Activated CD4-positive, alpha-beta T cell treated with anti-CD3 and anti-CD28 coated beads, Interleukin-2, amount 10 ng/mL, durations not matched to agents 7 days and 5 days (primary cell): ENCODE measurements around the gene FARP1. TPM values are rescaled to one million over a fixed set of nuclear protein-coding genes. Genes with fewer than 3 reads are reported as not detected.

Experiments
- CTCF ChIA-PET: fragments of 350-600 bp; sonication (Branson Sonifier 250); formaldehyde crosslinking; loops from one replicate; lab custom pipeline; 2021; ENCODE audit warnings: antibody characterized with exemption; lab: Charles Lee
- POLR2A ChIA-PET: fragments of 350-600 bp; sonication (Branson Sonifier 250); formaldehyde crosslinking; loops from one replicate; lab custom pipeline; 2021; ENCODE audit warnings: antibody characterized with exemption; lab: Charles Lee
- DNase-seq: peaks from one replicate; pipeline ENCODE4 v3.0.0-alpha.2; 2020
- H3K27ac Mint-ChIP-seq: one replicate; pipeline ENCODE4 v1.8.0; 2021; ENCODE audit warnings: mild to moderate bottlenecking, moderate library complexity, mixed read lengths
- H3K27me3 Mint-ChIP-seq: one replicate; pipeline ENCODE4 v1.8.0; 2021; ENCODE audit warnings: mixed read lengths
- H3K36me3 Mint-ChIP-seq: one replicate; pipeline ENCODE4 v1.8.0; 2021; ENCODE audit warnings: low read depth, mixed read lengths
- H3K4me1 Mint-ChIP-seq: one replicate; pipeline ENCODE4 v1.8.0; 2021; ENCODE audit warnings: mixed read lengths
- H3K4me3 Mint-ChIP-seq: one replicate; pipeline ENCODE4 v1.8.0; 2021; ENCODE audit warnings: mild to moderate bottlenecking, moderate library complexity, mixed read lengths
- H3K9me3 Mint-ChIP-seq: one replicate; pipeline ENCODE4 v1.8.0; 2021; ENCODE audit warnings: mixed read lengths
- total RNA-seq, 2 experiments: library from RNA; stranded (reverse); gene quantifications; one replicate each; pipeline ENCODE4 v1.2.3, GENCODE V29; 2021

Gene FARP1
- total RNA-seq, 2 experiments from 2014 or later = 0.67 to 1.0 TPM

GRCh38 chr13:98187155-98187964, 44.5 kb downstream of the FARP1 start:
- CTCF ChIA-PET = no interaction called here
- no peak overlapping the region for H3K4me3 Mint-ChIP-seq
- no peak overlapping the region for H3K27ac Mint-ChIP-seq

GRCh38 chr13:98187965-98188261, 45.0 kb downstream of the FARP1 start:
- H3K36me3 Mint-ChIP-seq = no peaks in the 10 kb centered on the region
- CTCF ChIA-PET = no interaction called here
- peaks cover 2% of the 10 kb centered on the region for H3K27me3 Mint-ChIP-seq
- POLR2A ChIA-PET = no interaction called here
- H3K4me3 Mint-ChIP-seq = no peak overlapping the region
- DNase-seq = no peak
- no peaks in the 10 kb centered on the region for H3K4me1 Mint-ChIP-seq
- no peaks in the 10 kb centered on the region for H3K9me3 Mint-ChIP-seq
- H3K27ac Mint-ChIP-seq = no peak overlapping the region

More at GRCh38 chr13:98187155-98187964, 44.5 kb downstream of the FARP1 start:
- Mint-ChIP-seq H3K9me3 (no peaks in the 10 kb centered on the region), H3K4me1 (no peaks in the 10 kb centered on the region), H3K36me3 (no peaks in the 10 kb centered on the region), H3K27me3 (peaks cover 2% of the 10 kb centered on the region)
- no peak for DNase-seq
- POLR2A ChIA-PET = no interaction called here

- ChIA-PET POLR2A (no interaction called here), CTCF (no interaction called here)
- Mint-ChIP-seq H3K4me1 (no peaks in the 10 kb centered on the region), H3K9me3 (no peaks in the 10 kb centered on the region), H3K27ac (no peak overlapping the region), H3K36me3 (no peaks in the 10 kb centered on the region), H3K4me3 (no peak overlapping the region), H3K27me3 (no peaks in the 10 kb centered on the region)
- DNase-seq = no peak
Measured at GRCh38 chr13:98188544-98189166, 45.8 kb downstream of the FARP1 start.

- Mint-ChIP-seq H3K4me1 (no peaks in the 10 kb centered on the region), H3K27me3 (no peaks in the 10 kb centered on the region), H3K27ac (no peak overlapping the region), H3K36me3 (no peaks in the 10 kb centered on the region), H3K9me3 (no peaks in the 10 kb centered on the region), H3K4me3 (no peak overlapping the region)
- no peak for DNase-seq
- ChIA-PET POLR2A (no interaction called here), CTCF (no interaction called here)
Measured at GRCh38 chr13:98189841-98190505, 47.1 kb downstream of the FARP1 start.

- no peak overlapping the region for H3K27ac Mint-ChIP-seq
- DNase-seq = no peak
- no peaks in the 10 kb centered on the region for H3K27me3 Mint-ChIP-seq
- H3K4me3 Mint-ChIP-seq = no peak overlapping the region
- ChIA-PET POLR2A (no interaction called here), CTCF (no interaction called here)
- H3K4me1 Mint-ChIP-seq = no peaks in the 10 kb centered on the region
- no peaks in the 10 kb centered on the region for H3K36me3 Mint-ChIP-seq
- no peaks in the 10 kb centered on the region for H3K9me3 Mint-ChIP-seq
Measured at GRCh38 chr13:98190889-98191444, 48.1 kb downstream of the FARP1 start.

- ChIA-PET CTCF (no interaction called here), POLR2A (no interaction called here)
- H3K27ac Mint-ChIP-seq = no peak overlapping the region
- no peaks in the 10 kb centered on the region for H3K27me3 Mint-ChIP-seq
- H3K9me3 Mint-ChIP-seq = no peaks in the 10 kb centered on the region
- H3K4me1 Mint-ChIP-seq = no peaks in the 10 kb centered on the region
- no peaks in the 10 kb centered on the region for H3K36me3 Mint-ChIP-seq
- H3K4me3 Mint-ChIP-seq = no peak overlapping the region
- DNase-seq = no peak
Measured at GRCh38 chr13:98192008-98192407, 49.1 kb downstream of the FARP1 start.

- ChIA-PET POLR2A (no interaction called here), CTCF (no interaction called here)
- H3K27ac Mint-ChIP-seq = no peak overlapping the region
- peaks cover 3% of the 10 kb centered on the region for H3K27me3 Mint-ChIP-seq
- no peaks in the 10 kb centered on the region for H3K9me3 Mint-ChIP-seq
- H3K4me3 Mint-ChIP-seq = no peak overlapping the region
- DNase-seq = no peak
- no peaks in the 10 kb centered on the region for H3K4me1 Mint-ChIP-seq
- H3K36me3 Mint-ChIP-seq = no peaks in the 10 kb centered on the region
Measured at GRCh38 chr13:98195054-98195791, 52.3 kb downstream of the FARP1 start.

- no peaks in the 10 kb centered on the region for H3K36me3 Mint-ChIP-seq
- no peak for DNase-seq
Measured at GRCh38 chr13:98198683-98199082, 55.8 kb downstream of the FARP1 start.

GRCh38 chr13:98199480-98199879, 56.6 kb downstream of the FARP1 start:
- Mint-ChIP-seq H3K27me3 (peaks cover 5% of the 10 kb centered on the region), H3K4me3 (no peak overlapping the region), H3K36me3 (no peaks in the 10 kb centered on the region), H3K4me1 (no peaks in the 10 kb centered on the region), H3K27ac (no peak overlapping the region), H3K9me3 (no peaks in the 10 kb centered on the region)
- ChIA-PET POLR2A (no interaction called here), CTCF (interaction anchor here (1.3 kb wide), 1 partner anchor 16 kb away, joined by 3 read pairs; no protein-coding TSS in a partner anchor)
- DNase-seq = no peak

More at GRCh38 chr13:98198683-98199082, 55.8 kb downstream of the FARP1 start:
- H3K9me3 Mint-ChIP-seq = no peaks in the 10 kb centered on the region
- H3K27ac Mint-ChIP-seq = no peak overlapping the region
- peaks cover 5% of the 10 kb centered on the region for H3K27me3 Mint-ChIP-seq
- ChIA-PET CTCF (no interaction called here), POLR2A (no interaction called here)
- H3K4me3 Mint-ChIP-seq = no peak overlapping the region
- no peaks in the 10 kb centered on the region for H3K4me1 Mint-ChIP-seq

- CTCF ChIA-PET = interaction anchor here (0.6 to 1.3 kb wide), 3 partner anchors 15 to 453 kb away, joined by 3 read pairs; no protein-coding TSS in a partner anchor
Measured at GRCh38 chr13:98200211-98200878, 57.5 kb downstream of the FARP1 start.

GRCh38 chr13:98201189-98201588, 58.3 kb downstream of the FARP1 start:
- ChIA-PET POLR2A (no interaction called here), CTCF (no interaction called here)
- Mint-ChIP-seq H3K4me3 (no peak overlapping the region), H3K9me3 (no peaks in the 10 kb centered on the region), H3K27me3 (peaks cover 5% of the 10 kb centered on the region), H3K4me1 (no peaks in the 10 kb centered on the region), H3K36me3 (no peaks in the 10 kb centered on the region), H3K27ac (no peak overlapping the region)
- no peak for DNase-seq

More at GRCh38 chr13:98200211-98200878, 57.5 kb downstream of the FARP1 start:
- Mint-ChIP-seq H3K4me3 (no peak overlapping the region), H3K27me3 (peaks cover 5% of the 10 kb centered on the region), H3K27ac (no peak overlapping the region), H3K4me1 (no peaks in the 10 kb centered on the region), H3K9me3 (no peaks in the 10 kb centered on the region), H3K36me3 (no peaks in the 10 kb centered on the region)
- no peak for DNase-seq
- POLR2A ChIA-PET = no interaction called here

- DNase-seq = no peak
- no peaks in the 10 kb centered on the region for H3K9me3 Mint-ChIP-seq
- POLR2A ChIA-PET = no interaction called here
- H3K36me3 Mint-ChIP-seq = no peaks in the 10 kb centered on the region
- no peaks in the 10 kb centered on the region for H3K4me1 Mint-ChIP-seq
- H3K27me3 Mint-ChIP-seq = peaks cover 5% of the 10 kb centered on the region
- no peak overlapping the region for H3K27ac Mint-ChIP-seq
- no peak overlapping the region for H3K4me3 Mint-ChIP-seq
- CTCF ChIA-PET = no interaction called here
Measured at GRCh38 chr13:98201984-98202383, 59.1 kb downstream of the FARP1 start.
